Urothelium cell line (cell line): ENCODE measurements around the gene GNG12.
A peak's percentile ranks its signal among the peaks of the same experiment; 100 is the strongest.

ENCODE experiments used
- DNase-seq: peaks from one replicate; pipeline ENCODE4 v3.0.0; 2011; ENCODE audit warnings: low spot score, mixed read lengths
- FAIRE-seq: peaks from 2 replicates; lab custom pipeline; 2011; peaks lifted over from hg19 to GRCh38; lab: Jason Lieb, UNC

GNG12 gene

DNA sequence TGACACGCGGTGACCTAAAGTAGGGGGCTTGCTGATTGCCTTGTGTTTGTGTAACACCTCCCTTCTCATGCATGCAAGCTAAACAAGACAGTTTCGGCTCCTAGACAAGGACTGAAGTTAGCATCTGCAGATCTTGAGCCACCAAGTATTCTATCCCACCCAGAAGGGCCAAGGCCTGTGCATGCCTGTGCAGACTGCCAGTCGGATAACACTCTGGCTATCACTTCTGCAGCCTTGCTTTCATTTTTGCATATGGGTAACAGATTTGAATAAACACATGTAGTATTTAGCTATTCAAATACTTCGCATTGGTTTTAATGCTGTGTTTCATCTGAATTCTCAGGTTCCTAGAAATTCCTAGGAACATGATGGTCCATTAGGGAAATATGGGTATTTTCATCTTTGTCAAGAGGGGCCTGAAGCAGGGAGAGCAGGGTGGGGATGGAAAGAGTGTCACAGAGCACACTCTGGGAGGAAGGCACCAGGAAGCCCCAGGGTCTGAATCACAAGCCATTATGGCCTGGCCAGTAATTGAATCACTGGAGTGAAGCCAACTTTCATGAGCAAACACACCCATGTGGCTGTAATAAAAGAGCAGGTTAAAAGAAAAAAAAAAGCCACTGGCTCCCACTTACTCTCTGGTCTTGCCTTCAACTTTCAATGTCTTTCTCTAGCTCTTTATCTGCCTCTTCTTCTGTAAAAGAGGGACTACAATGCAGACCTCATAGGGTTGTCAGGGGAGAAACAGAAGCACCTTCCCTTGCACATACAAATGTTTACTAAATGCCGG is 120.0 kb downstream of the GNG12 start:
- FAIRE-seq (no peak), DNase-seq (peak; percentile 75)

DNA sequence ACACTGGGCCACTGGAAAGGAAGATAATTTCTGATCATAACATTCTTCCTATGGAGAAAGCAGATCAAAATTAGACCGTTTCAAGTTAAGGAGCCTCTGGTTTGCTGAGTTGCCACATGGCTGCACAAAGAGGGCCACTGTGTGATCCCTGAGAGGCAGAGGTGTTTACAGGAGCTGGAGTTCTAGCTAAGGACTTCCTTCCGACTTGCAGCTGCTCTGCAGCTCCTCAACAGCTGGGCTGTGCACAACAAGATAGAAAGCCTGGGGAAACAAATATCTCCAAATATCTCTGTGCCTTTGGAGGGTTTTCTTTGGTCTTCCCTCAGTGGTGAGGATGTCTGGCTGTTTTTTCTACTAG is 121.4 kb downstream of the GNG12 start:
- FAIRE-seq (no peak), DNase-seq (no peak)

- FAIRE-seq (no peak), DNase-seq (no peak)
Measured at GRCh38 chr1:67711158-67711854, 122.0 kb downstream of the GNG12 start.

DNA sequence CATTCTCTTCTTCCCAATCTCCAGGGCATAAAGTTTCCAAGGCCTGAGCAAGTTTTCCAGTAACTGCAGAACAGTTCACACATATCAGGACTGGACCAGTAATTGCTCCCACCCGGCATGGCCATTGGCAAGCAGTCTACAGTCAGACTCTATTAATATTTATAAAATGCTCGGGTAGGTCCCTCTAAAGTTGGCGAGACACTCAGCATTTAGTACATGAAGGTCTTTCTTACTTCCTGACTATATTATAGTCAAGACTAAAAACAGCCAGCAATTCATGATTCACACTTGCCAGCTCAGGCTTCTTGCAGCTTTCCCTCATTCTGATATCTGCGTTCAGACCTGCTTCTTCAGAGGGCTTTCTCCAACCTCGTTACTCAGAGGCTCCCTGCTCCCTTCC is 122.8 kb downstream of the GNG12 start:
- no peak for DNase-seq
- no peak for FAIRE-seq

- FAIRE-seq (no peak), DNase-seq (no peak)
Measured at GRCh38 chr1:67708606-67709005, 124.7 kb downstream of the GNG12 start.

DNA sequence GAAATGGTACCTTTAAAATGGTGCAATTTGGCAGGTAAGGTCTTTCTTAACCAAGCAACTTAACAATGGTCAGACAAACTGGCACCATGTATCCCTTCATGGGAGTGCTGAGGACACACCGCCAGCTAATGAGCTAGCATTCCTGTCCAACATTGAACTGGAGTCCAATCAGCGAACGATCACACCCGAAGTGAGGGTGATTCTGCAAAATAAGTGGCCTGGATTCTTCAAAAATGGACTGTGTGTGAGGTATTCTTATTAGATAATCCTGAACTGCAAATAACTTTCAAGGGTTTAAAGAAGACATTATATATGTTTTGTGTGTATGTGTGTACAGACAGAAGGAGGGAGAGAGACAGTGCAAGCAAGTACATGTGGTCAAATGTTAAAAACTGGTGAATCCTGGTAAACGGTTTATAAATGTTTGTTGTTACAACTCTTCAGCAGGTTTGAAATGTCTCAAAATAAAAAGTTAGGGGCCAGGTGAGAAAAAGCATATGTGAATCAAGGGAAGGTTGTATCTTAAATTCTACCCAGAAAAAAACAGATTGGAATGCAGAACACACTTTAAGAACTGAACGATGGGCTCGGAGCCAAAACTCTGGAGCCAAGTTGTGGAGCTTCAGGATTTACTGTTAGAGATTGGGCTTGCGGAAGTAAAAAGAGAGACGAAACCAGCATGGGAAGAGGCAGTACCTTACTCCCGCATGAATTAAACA is 127.4 kb downstream of the GNG12 start:
- no peak for FAIRE-seq
- DNase-seq: no peak

- FAIRE-seq (no peak), DNase-seq (no peak)
Measured at GRCh38 chr1:67704351-67704750, 128.9 kb downstream of the GNG12 start.

GRCh38 chr1:67701876-67702275 is 131.4 kb downstream of the GNG12 start:
- FAIRE-seq (no peak), DNase-seq (no peak)

DNA sequence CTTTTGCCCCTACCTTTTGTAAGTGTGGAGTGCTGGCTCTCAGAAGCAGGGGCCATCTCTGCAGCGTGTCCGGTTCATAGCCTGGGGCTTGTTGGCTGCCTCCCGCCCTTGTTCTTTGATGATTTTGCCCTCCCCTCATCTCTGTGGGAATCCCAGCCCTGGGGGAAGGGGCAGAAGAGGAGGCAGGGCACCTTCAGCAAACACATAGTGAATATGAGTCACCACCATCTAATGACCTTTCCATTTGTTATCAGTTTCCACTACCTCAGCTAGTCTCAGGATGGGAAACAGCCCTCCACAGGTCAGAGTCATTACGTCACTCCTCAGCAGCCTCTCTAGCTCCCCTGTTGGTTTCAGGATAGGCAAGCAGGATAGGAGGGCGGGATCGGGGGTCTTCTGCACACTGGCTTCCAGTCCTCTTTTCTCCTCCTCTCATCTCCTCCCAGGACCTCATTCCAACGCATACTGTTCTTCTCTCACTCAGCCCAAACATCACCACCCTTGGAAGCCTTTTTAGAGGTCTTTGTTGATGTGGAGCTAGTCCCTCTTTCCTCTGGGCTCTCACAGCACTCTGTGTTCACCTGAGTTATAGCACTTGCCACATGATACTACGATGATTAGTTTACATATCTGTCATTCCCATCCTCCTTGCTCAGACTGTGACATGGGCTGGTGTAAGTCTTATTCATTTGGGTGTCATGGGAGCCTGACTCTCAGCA is 132.4 kb downstream of the GNG12 start:
- FAIRE-seq: peak; percentile 71
- peak; percentile 54 for DNase-seq

- FAIRE-seq (no peak), DNase-seq (no peak)
Measured at GRCh38 chr1:67700220-67700619, 133.0 kb downstream of the GNG12 start.

GRCh38 chr1:67696708-67697107 is 136.6 kb downstream of the GNG12 start:
- no peak for DNase-seq

GRCh38 chr1:67695963-67696362 is 137.3 kb downstream of the GNG12 start:
- FAIRE-seq (no peak), DNase-seq (no peak)

More at GRCh38 chr1:67696708-67697107, 136.6 kb downstream of the GNG12 start:
- no peak for FAIRE-seq

- DNase-seq (no peak), FAIRE-seq (no peak)
Measured at GRCh38 chr1:67691712-67692111, 141.6 kb downstream of the GNG12 start.

DNA sequence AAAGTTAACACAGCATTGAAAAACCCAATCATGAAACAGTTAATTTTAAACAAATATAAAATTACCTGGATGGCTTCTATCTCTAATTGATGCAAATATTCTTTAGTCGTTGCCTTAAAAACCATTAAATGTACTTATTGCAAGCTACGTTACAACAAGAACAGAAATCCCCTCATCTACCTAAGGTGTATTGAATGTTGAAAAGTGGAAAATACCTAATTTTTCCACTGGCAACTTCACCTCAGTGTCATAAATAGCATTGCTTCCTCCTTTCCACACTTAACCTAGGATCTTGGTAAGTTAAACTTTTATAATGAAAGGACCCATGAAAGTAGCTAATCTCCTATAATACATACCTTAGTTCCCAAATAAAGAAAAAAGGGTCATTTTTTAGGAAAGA is 142.9 kb downstream of the GNG12 start:
- no peak for FAIRE-seq

DNA sequence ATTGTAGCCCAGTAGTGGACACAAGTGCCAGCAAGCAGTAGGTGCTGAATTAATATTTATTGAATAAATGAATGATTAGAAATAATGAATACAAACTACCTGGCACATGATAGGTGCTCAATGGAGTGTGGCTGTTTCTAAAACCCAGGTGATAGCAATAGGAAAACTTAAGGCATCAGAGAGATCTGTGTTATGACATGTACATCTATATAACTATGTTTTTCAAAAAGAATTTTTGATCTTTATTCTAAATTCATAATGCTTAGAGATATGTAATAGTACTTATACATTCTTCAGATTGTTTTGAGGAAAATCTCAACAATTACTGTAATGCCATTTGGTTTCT is 143.3 kb downstream of the GNG12 start:
- DNase-seq: no peak

More for the DNA sequence above, 142.9 kb downstream of the GNG12 start:
- DNase-seq: no peak

DNA sequence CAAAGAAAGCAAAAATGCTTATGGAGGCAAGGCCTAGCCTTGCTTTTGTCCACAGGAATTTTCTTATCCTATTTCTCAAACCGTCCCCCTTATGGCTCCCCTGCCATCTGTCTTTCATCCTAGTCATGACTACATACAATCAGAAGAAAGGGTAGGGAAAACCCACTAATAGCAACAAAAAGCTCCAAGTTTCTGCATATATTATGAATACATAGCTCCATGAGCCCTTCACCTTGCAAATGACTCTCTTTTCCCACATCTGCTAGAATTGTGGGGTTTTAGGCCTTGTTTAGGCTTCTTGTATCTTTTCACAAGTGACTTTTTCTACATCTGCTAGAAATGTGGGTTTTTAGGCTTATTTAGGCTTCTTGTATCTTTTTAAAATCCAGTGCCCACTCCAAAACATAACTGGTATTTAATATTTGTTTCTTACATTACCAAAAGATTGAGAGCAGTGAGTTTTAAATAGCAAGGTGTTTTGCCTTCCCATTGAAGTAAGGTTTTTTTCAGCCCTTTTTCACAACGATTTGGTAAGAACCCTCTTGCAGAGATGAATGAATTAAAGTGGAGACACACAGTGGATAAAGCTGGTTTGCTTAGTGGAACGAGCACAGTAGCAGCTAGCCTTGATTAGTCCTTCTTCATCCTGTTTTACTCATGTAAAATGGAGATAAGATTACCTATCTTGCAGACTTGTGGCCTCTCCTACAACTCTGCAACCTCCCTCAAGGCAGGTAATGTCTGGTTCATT is 143.8 kb downstream of the GNG12 start:
- FAIRE-seq (no peak), DNase-seq (no peak)

More for the DNA sequence above, 143.3 kb downstream of the GNG12 start:
- FAIRE-seq: no peak

- no peak for DNase-seq
- FAIRE-seq: no peak
Measured at GRCh38 chr1:67688526-67689219, 144.6 kb downstream of the GNG12 start.

DNA sequence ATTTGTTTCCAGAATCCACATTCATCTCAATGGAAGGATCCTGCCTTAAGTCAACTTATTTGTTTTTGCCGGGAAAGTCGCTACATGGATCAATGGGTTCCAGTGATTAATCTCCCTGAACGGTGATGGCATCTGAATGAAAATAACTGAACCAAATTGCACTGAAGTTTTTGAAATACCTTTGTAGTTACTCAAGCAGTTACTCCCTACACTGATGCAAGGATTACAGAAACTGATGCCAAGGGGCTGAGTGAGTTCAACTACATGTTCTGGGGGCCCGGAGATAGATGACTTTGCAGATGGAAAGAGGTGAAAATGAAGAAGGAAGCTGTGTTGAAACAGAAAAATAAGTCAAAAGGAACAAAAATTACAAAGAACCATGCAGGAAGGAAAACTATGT is 145.6 kb downstream of the GNG12 start:
- FAIRE-seq: no peak
- DNase-seq: no peak

GRCh38 chr1:67687198-67687545 is 146.1 kb downstream of the GNG12 start:
- no peak for FAIRE-seq
- DNase-seq: no peak
